DMS53 (cell line): ENCODE measurements around the gene BICD2.
"Not testable (repeated sequence)": the region's sequence is repeated elsewhere in the genome, so short reads cannot be mapped to it uniquely, and the experiment has no call there.

Source experiments
- DNase-seq: peaks from one replicate; lab custom pipeline; 2025; lab: John Stamatoyannopoulos, UW

BICD2 gene

DNA sequence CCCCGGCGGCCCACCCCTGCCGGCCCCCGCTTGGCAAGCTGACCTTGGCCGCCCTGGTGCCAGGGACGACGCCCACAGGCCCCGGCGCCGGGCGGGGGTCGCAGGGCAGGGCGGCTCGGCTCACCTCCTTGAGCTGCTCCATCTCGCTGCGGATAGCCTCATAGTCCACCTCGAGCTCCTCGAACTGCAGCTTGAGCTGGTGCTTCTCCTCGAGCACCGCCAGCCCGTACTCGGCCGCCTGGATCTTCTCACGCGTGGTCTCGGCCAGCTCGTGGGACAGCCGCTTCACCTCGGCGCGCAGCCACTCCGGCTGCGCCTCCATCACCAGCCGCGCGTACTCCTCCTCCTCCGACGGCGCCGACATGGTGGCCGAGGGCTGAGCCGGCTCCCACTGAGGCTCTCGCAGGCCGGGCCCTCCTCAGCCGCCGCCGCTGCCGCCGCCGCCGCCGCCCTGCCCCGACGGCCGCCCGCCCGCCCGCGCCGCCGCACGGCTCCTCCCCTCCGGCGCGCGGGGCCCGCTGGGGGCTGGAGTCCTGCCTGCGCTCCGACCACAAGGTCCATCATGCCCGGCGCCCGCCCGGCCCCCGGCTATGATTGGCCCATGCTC, at the start of gene BICD2:
Gene BICD2 (minus strand): TSS at position 453 of the 607 bp plus-strand sequence. CDS start 89 bp downstream, at position 364.
- peak; percentile 66 for DNase-seq

DNA sequence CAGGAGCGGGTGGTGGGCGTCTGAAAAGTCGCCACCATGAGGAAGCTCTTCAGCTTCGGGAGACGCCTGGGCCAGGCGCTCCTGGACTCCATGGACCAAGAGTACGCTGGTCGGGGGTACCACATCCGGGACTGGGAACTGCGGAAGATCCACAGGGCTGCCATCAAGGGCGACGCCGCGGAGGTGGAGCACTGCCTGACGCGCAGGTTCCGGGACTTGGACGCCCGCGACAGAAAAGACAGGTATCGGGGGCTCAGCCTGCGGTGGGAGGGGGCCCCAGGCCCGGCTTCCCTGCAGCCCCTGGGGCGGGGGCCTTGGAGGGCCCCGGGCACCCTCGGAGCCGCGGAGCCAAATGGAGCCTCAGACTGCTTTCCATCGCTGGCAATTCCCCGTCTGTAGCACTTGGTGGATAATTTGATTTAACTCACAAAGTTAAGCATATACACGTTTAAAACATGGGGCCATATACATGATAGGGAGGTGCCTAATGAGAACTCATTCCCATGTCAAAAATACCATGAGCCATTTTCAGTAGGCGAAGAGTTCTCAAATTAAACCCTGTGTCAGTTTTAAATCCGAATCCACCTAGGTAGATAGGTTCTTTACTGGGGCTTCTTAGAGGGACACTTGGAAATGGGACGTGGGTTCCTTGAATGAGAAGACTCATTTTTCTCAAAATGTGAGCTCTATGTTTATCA, 45.1 kb upstream of the BICD2 start:
- peak; percentile 51 for DNase-seq

DNA sequence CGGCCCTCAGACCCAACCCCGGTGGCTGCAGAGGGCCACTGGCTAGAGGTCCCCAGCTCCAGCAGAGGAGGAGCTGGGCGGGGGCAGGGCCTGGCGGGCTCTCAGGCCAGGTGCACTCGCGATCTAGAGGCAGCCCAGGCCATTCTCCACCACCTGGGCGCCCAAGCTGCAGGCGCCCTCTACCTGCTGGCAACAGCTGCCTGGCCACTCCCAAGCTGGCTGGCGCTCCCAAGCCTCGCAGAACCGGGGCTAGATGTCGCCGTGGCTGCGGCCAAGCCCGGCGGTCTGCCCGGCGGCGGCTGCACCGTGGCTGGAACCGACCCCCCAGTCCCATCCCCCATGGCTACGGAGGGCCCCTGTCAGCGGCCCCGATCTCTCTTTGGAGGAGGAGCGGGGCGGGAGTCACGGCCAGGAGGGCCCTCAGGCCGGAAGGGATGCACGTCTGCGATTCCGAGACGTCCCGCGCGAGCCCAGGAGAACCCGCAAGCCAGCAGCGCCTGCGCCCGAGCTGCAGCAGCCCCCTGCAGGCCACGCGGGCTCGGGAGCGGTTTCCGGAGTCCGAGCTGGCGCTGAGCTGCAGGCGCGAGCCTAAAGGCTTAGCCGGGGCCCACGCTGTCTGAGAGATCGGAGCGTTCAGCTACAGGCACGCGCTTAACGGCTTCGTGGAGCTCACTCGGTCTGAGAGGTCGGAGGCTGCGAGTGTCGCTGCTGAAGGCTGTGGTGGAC, 44.3 kb upstream of the BICD2 start:
- peak; percentile 93 for DNase-seq

DNA sequence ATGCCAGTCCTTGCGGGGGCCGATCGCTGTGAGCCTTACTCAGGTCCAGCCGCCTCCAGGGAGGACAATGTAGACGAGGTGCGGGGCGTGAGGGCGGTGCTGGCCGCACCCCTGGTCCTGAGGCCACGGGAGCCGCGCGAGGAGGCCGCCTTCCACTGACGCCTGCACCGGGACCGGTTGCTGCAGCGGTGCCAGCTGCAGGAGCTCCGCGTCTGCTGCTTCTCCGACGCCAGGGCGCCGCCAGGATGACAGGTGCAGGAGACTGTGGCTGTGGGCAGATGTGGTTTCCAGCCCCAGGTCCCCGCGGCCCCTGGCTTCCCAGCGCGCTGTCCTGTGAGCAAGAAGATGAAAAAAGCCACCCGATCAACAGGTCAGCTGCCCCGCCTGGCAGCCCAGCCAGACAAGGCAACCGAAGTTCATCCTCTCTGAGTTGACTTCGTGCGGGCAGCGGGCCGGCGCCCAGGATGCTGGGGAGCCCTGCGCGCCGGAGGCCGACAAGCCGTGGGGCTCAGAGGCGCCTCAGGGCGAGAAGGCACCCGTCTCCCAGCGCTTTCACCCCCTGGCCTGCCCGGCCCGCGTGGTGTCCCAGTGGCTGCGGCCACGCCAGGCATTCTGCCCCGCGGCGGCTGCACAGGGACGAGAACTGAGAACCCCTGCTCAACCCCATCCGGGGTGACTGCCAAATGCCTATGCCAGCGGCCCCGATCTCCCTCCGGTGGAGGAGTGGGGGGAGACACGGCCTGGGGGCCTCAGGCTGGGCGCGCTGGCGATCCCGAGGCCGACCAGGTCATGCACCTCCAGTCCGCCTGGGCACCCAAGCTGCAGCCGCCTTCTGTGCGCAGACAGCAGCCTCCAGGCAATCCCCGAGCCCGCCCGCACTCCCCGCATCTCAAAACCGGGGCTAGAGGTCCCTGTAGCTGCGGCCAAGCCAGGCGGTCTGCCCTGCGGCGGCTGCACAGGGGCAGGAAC, 43.4 kb upstream of the BICD2 start:
- peak; percentile 69 for DNase-seq

DNA sequence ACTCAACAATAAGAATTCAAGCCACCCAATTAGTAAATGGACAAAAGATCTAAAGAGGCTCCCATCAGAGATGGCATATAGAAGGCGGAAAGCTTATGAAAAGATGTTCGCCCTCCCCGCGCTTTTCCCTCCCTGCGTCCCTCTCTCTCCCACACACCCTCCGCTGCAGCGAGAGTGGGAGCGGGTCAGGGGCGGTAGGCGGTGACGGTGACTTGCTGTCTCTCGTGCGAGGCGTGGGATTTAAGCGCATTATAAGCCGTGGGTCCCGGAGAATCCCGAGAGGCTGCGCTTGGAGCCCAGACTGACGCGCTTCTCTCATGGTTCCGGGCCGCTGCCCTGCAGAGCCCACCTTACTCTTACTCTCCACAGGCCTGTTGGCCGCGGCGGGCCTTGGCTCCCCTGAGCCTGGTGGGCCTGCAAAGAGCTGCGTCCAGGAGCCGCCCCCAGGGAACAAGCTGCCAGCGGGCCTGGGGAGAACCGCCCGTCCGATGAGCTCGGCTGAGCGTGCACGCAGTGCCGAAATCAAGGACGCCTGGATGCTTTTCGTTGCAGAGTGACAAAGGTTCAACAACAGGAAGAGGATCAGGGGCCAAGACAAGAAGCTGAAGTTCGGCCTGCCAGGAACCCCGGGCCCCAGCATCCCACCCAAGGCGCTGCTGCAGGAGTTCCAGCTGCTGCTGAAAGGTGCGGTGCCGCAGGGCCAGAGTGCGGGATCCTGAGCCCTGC, 42.6 kb upstream of the BICD2 start:
- peak; percentile 52 for DNase-seq

DNA sequence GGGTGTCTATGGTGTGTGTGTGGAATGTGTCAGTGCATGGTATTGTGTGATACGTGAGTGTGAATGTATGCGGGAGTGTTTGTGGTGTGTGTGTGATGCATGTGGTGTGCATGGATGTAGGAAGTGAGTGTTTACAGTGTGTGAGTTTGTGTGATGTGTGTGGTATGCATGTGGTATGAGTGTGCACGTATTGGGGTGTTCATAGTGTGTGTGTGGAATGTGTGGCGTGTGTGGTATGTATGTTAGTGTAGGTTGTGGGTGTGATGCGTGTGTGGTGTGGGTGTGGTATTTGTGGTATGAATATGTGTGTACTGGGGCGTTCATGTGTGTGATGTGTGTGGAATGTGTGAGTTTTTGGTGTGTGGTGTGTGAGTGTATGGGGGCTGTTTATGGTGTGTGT, 40.1 kb upstream of the BICD2 start:
- DNase-seq, result no peak

DNA sequence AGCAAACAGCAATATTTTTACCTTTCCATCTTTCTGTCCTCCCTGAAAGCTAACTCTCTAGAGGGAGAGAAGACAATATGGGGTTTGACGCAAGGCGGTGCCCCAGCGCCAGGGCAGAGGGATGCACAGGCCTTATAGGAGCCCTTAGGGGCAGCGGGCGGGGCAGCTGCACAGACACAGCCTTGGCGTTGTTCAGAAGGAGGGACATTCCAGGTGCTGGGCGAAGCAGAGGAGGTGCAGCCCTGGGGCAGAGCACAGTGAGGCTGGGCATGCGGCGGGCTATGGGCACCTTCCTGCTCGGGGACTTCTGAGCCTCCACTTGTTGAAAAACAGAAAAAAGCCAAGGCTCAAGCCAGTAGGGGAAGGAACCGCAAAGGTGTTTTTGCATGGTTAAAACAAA, 33.7 kb upstream of the BICD2 start:
- no peak for DNase-seq

DNA sequence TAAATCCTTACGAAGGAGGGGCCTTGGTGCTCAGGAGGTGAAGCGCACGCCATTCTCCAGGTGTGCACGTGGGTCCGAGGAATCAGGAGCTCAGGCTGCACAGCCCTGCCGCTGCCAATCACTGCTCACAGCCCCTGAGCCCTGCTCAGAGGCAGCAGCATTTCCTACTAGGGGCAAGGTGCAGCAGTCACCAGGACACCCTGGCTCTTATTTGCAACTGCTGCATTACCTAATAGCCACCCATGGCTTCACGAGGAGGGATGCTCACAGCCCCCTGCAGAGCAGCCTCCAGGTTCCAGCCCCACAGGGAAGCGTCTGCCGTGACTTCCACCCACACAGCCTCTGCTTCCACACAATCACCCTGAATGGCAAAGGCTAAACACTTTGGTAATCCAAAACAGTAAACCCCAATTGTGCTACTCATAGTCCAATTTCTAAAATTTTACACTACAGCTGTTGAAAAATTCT, 31.7 kb upstream of the BICD2 start:
- DNase-seq, result not testable (repeated sequence)

DNA sequence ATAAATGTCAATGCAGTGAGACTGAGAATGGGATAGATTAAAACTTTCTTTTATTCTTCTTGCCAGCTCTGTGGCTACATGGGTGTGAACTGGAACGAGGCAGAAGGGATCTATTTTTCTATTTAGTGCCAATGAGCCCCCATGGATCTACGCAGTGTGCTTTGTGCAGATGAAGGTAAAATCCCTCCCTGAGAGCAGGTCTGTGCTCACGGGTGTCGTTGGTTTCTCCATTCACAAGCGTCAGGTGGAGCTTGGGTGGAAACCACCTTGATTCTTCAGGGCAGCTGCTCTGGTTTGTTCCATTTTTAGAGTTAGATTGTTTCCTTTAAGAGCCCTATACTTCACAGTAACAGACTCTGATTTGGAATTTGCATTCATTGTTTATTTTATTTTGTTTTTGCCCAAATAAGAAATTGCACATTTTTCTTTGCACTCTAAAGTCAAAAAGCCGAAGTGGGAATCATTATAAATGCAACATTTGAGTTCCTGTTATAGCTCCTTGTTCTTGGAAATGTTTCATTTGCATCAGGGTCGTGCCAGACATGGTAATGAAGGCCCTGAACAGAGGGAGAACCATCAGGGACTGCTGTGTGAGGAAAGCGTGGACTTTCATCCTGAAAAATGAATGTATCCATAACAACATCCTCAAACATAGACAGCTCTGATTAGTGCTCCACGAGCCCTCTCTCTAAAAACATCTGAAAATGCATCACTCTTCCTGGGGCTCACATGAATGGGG, 31.1 kb upstream of the BICD2 start:
- no peak for DNase-seq

DNA sequence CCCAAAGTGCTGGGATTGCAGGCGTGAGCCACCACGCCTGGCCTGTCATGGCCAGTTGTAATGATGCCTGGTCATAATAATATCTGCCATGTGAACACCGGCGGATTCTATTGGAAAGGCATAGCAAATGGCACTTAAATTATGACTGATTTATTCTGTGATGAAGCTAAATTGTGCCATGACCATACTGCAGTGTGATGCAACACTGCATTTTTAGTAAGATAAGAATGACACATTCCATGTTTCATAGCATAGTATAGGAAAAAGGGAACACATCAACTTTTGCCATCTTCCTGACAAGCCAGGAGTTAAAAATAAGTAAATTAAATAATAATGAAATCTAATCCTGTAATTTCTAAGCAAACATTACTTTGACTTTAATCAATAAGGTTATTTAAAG, 30.4 kb upstream of the BICD2 start:
- DNase-seq, result no peak

DNA sequence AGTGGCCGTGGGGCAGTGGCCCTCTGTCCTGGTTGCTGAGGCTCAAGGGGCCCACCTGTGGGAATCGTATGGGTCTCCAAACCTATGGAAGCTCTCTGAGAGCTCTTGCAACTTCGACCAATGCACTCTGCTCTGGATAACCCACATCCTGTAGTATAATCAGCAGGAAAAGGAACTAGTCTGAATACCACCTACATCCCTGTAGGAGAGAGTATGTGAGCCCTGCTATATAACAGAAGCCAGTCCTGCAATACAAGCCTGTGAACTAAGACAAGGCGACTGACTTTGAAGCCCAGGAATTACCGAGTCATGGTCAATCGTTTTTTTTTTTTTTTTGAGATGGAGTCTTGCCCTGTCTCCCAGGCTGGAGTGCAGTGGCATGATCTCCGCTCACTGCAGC, 29.8 kb upstream of the BICD2 start:
- DNase-seq, result no peak

DNA sequence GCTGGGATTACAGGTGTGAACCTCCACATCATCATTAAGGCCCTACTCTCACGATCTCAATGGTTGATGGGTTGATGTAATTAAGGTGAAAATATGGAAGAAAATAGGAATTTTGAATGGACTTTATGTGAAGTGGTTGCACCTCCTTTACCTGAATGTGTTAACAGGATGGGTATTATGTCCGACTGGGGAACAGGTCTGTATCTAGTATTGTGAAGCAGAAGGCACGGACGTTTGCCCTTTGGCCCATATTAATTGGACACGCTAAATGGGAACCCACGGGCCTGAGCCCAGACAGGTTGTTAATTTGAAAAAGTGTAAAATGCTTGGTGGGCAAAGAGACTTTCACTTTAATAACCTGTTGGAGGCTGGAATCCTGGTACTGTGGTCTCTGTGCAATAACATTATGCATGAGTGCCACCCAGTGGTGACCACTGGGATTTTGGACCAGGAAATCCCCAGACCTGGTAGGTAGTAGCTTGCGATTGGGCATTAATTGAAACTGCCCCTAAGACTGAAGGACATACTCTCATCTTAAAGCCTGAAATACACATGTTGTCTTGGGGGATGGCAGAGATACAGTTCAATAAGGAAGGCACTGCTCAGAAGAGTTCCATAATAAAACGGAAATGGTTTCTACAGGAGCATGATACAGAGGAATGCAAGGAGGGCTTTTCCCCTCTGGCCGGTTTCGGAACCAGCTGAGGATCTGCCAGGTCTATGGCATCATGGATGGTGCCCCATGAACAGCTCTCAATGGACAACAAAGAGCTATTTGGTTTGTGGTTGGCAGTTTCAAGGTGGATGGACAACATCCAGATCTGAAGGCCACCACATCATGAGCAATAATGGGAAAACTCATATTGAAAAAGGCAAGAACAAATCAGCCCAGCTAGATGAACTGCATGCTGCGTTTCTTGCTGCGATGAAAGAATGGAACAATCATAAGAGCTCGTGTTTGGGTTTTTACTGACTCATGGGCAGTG, 26.2 kb upstream of the BICD2 start:
- DNase-seq, result peak; percentile 79

DNA sequence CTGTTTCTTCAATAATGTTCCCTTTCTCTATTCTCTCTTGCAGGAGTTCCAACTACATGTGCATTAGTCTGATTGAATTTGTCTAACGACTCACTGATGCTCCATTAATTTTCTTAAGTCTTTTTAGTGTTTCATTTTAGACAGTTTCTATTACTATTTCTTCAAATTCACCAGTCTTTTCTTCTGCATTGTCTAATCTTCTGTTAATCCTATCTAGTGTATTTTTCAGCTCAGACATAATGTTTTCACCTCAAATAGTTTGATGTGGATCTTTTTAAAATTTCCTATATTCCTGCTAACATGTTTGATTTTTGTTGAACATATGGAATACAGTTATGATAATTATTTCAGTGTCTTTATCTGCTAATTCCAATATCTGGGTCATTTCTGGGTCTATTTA, 21.7 kb upstream of the BICD2 start:
- DNase-seq, result no peak

DNA sequence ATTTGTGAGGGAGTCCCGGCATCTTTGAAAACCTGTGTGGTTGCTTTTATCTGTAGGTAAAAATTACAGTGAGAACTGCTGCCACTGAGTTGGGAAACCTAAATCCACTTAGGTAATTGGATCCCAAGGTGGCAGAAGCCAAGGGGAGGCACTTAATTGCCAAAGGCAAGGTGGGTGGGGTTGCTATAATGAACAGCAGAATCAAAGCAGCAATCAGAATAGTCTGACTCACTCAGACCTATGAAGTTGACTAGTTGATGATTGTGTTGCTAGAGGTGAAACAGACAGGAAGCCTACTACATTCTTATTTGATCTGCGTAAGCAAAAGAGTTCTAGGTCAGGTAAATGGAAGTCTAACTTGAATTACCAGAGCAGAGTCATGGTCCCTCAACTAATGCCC, 17.3 kb upstream of the BICD2 start:
- no peak for DNase-seq

DNA sequence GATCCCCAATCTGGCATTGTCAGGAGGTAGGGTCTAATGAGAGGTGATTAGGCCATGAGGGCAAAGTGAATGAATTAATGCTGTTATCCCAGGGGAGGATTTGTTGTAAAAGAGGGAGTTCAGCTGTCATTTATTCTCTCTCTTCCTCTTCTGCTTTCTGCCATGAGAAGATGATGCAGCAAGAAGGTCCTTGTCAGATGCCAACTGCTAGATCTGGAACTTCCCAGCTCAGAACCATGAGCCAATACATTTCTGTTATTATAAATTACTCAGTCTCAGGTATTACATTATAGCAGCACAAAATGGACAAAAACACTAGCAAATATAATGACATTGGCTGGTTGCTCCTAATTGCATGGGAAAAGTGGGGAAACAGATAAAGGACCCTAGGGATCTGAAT, 15.6 kb upstream of the BICD2 start:
- no peak for DNase-seq

DNA sequence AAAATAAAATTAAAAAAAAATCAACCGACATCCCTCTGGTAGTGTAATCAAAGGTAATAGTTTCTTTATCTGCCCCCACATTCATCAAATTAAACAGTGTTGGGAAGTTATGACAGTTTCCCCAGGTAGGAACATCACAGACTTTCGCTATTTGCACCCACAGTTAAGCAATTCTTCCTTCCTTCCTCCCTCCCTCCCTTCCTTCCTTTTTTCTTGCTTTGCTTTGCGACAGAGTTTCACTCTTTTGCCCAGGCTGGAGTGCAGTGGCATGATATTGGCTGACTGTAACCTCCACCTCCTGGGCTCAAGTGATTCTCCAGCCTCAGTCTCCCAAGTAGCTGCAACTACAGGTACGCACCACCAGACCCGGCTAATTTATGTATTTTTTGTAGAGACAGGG, 10.8 kb upstream of the BICD2 start:
- DNase-seq, result no peak

DNA sequence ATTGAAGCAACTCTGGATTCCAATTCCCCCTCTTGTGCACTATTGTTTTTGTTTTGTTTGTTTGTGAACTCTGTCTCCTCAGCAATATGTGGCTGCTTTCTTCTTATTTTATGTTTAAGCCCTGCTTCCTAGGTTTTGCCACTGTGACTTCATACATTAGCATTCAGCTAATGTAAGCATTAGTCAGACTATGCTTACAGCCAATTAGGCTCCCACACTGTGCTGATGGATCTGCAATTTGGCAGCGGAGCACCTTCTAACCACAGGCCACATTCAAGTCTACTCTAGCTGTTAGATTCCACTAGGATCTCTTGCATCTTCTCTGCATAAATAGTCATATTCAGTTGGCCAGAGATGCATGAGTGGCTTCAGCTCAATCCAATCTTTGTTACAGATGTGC, 9.6 kb upstream of the BICD2 start:
- DNase-seq, result no peak

DNA sequence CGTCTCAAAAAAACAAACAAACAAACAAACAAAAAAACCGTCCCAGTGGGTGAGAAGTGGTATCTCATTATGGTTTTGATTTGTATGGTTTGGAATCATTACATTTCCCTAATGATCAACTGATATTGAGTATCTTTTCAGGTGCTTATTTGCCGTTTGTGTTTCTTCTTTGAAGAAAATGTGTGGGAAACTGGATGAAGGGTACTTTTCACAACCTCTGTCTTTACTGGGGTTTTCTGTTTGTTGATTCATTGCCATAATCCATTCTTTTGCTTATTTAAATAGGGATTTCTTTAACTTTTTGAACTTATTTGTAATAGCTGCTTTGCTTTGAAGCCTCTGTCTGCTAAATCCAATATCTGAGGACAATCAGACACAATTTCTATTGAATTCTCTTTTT, 9.2 kb upstream of the BICD2 start:
- no peak for DNase-seq

DNA sequence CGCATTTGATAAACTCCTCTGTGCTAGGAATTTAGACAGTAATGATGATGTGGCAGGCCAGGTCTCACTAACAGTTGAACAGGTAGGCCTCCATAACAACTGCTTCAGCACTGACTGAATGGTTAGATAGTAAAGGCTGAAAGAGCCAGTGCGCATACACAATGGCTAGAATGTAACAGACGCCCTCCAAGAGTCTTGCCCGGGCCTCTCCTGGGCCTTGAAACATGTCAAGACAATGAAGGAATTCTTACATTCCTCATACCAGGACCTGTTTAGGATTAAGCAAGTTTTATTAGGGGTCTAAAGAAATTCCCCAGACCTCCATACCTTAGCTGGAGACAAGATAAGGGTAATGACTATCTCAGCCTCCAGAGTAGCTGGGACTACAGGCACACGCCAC, 6.7 kb upstream of the BICD2 start:
- DNase-seq, result no peak
